Heart left ventricle (tissue), 16 donors: ENCODE data around the gene RAB33B. TPM values are rescaled to one million over a fixed set of nuclear protein-coding genes. Genes with fewer than 3 reads are reported as not detected.

ENCODE experiments used
- ATAC-seq, 4 donors: fragments of 200-7000 bp; cut with Tn5 transposase; one replicate each; pipeline ENCODE4 v1.9.1; 2020 to 2022; ENCODE audit warnings: moderate library complexity in 4 of 4, mild to moderate bottlenecking in 3 of 4, moderate number of reproducible peaks in 1 of 4
- DNase-seq, 5 donors: peaks; one replicate each; pipeline ENCODE4 v3.0.0-alpha.2; 2020
- H3K27ac ChIP-seq, 12 donors: fragments of 200-600 bp; sonication (generic) in 4 of 12; one replicate each; pipeline versions ENCODE4 v1.5.0 to v1.8.0; 2016 to 2022; ENCODE audit warnings: mild to moderate bottlenecking in 2 of 12
- H3K27me3 ChIP-seq, 9 donors: fragments of 200-600 bp; sonication (generic) in 2 of 9; one replicate each; pipeline versions ENCODE4 v1.5.1 to v1.8.0; 2016 to 2022; ENCODE audit warnings: mild to moderate bottlenecking in 3 of 9
- H3K36me3 ChIP-seq, 9 donors: fragments of 200-600 bp; sonication (generic) in 2 of 9; one replicate each; pipeline versions ENCODE4 v1.5.0 to v1.8.0; 2018 to 2022; ENCODE audit warnings: mild to moderate bottlenecking in 2 of 9
- H3K4me1 ChIP-seq, 12 donors: fragments of 200-600 bp; sonication (generic) in 4 of 12; one replicate each; pipeline versions ENCODE4 v1.5.0 to v1.8.0; 2016 to 2022; ENCODE audit warnings: mild to moderate bottlenecking in 3 of 12
- H3K4me3 ChIP-seq, 12 donors: fragments of 200-600 bp; sonication (generic) in 4 of 12; one replicate each; pipeline versions ENCODE4 v1.5.0 to v1.8.0; 2017 to 2022; ENCODE audit warnings: mild to moderate bottlenecking in 9 of 12, moderate library complexity in 4 of 12
- H3K9me3 ChIP-seq, 12 donors: fragments of 200-600 bp; sonication (generic) in 4 of 12; one replicate each; pipeline versions ENCODE4 v1.5.0 to v1.8.0; 2016 to 2022; ENCODE audit warnings: mild to moderate bottlenecking in 1 of 12
- CTCF ChIP-seq, 12 donors: fragments of 200-600 bp; sonication (generic) in 4 of 12; IDR thresholded peaks; one replicate each; pipeline versions ENCODE4 v1.5.0 to v1.8.0; 2018 to 2022; ENCODE audit warnings: antibody characterized with exemption in 12 of 12, mild to moderate bottlenecking in 5 of 12
- POLR2A ChIP-seq, 2 donors: fragments of 450-650 bp; IDR thresholded peaks; one replicate each; pipeline ENCODE4 v1.6.1; 2017; ENCODE audit warnings: antibody characterized with exemption in 2 of 2, mild to moderate bottlenecking in 2 of 2, moderate library complexity in 2 of 2
- WGBS, 4 donors: extraction: QIAGEN DNeasy Blood & Tissue Kit in 2 of 4; methylation state at CpG; one replicate each; pipeline versions ENCODE4 v1.1.5 to v1.1.7; 2013 to 2018; 5-methylcytosine and 5-hydroxymethylcytosine counted together
- intact Hi-C, 10 donors: fragments of 100-400 bp; cut with DNase I; formaldehyde crosslinking; loops; one replicate each; pipeline versions ENCODE4 v1.11.1 to v1.14.2; 2022
- polyA plus RNA-seq, 2 donors: library from polyadenylated mRNA; stranded (reverse); fragments of 200-250 nt; gene quantifications; one replicate each; pipeline ENCODE4 v1.2.3, GENCODE V29; 2013
- total RNA-seq, 9 donors: library from RNA; depleted of rRNA in 2 of 9; stranded (reverse); fragments of >200 nt in 2 of 9; fragmentation: NEBNext Ultra II Directional in 3 of 9; extraction: Animal tissue kit (Norgen Biotek cat#: 25700) in 3 of 9; gene quantifications; one replicate each; pipeline versions ENCODE4 v1.1.0 to v1.2.4, GENCODE V29; 2016 to 2023
- donor health status: ischemic (EF 13 %, LVEDD 7.1; RV severe dilation, severe dysfunction).
- donor health status: healthy with polysubstance abuse.
- donor health status: DM: no; HTN: yes; CAD: no.
- donor health status: DM: no; HTN: no; CAD: no.
- donor health status: ischemic (EF 25% LVEDD 6.9; RV normal size, moderate dysfunction).
- donor health status: ischemic (EF 25% LVEDD 5.7; RV mildly dilated, moderate dysfunction).
- donor health status: healthy.
- donor health status: DM: yes; HTN: yes; CAD: no.
- donor health status: ischemic (EF 35%, LVEDD 5.7; RV mildly dilated, moderate dysfunction).
- donor health status: nonischemic (EF 11% LVEDD 7.7; RV severe dilation, severe dysfunction).
- donor health status: DM: yes; HTN: yes; CAD: no.
- donor health status: PGD.
- donor health status: ischemic (EF 29% LVEDD 5.4; RV normal size, mild dysfunction).
- donor health status: nonischemic (EF 23%, LVEDD 6.1; RV moderate dilation, normal function).

The RAB33B gene
- total and polyA plus RNA-seq, 11 donors = 2.3 to 9.4 (median 6.6) TPM

DNA sequence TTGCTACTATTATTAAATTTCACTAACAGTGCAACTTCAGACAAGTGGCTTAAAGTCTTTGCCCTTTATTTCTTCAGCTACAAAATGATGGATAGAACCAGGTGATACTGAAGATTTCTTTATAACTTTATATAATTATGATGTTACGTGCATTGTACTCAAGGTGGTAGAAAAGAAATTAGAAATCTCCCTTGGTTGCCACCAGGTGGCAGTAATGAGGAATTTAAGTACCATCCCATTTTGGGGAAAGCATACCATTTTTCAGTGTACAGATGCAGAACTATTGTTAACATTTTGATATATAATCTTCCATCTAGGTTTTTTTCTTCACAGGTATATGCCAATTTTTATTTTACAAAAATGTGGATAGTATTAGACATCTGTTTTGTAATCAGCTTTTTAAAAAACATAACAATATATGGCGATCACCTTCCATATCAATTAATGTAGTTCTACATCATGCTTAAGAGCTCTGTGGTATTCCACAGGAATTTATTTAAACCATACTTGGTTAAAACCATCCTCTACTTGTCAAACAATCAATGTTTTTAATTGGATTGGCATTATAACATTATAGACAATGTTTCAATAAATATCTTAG lies 37.7 kb upstream of the RAB33B start:
- H3K36me3 ChIP-seq = no peaks in the 10 kb centered on the region
- TF ChIP-seq CTCF (IDR thresholded peaks at IDR 0.05) (peak; percentile 60 to 84 (median 72)), POLR2A (IDR thresholded peaks at IDR 0.05) (no peak)
- H3K27ac ChIP-seq = no peak overlapping the region
- ATAC-seq (peak in 1 of 4 donors; percentile 36), DNase-seq (no peak)
- H3K4me1 ChIP-seq = peaks cover 0 to 18% (median 5%) of the 10 kb centered on the region in 12 donors
- H3K27me3 ChIP-seq = no peaks in the 10 kb centered on the region
- intact Hi-C loops = loop anchor here in 8 of 10 donors (2.0 to 10.0 kb wide), 8 partner anchors 36 to 229 kb away; partner anchors contain the start of gene RAB33B (in 1 of the 8)
- 74 to 81% (median 79%) methylated on average over 2 of the region's 2 CpGs for WGBS, 4 donors
- H3K4me3 ChIP-seq = no peak overlapping the region
- peaks cover 0 to 19% (median 5%) of the 10 kb centered on the region in 12 donors for H3K9me3 ChIP-seq

DNA sequence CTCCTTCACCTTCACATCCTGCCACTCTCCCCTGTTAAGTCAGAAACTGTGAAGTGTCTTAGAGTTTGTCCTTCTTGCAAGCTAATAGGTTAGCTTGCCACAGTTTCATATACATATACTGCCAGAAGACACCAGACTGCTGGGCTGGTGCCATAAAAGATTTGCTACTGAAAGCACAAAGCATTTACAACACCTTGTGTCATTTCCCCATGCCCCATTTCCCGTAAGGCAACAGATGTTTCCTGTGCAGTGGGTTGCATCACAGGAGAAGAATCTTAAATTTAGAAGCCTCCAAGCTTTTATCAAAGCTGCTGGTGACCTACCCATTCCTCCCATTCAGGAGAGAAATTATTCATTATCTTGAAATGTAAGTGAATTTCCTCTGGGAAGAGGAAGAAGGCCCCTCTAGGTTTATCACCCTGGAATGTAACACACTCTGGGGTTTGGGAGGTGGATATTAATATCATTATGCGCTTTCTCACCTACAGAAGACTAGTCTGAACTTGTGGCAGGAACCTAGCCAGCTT lies 34.5 kb upstream of the RAB33B start:
- Histone ChIP-seq H3K4me1 (peaks cover 0 to 18% (median 5%) of the 10 kb centered on the region in 12 donors), H3K36me3 (no peaks in the 10 kb centered on the region), H3K27ac (peak overlapping the region in 11 of 12 donors; percentile 8 to 71 (median 45)), H3K4me3 (no peak overlapping the region), H3K27me3 (no peaks in the 10 kb centered on the region), H3K9me3 (peaks cover 0 to 25% (median 4%) of the 10 kb centered on the region in 12 donors)
- ATAC-seq (peak; percentile 47 to 93 (median 89)), DNase-seq (peak in 4 of 5 donors; percentile 56 to 69 (median 68))
- intact Hi-C loops = loop anchor here in 7 of 10 donors (1.0 to 10.0 kb wide), 8 partner anchors 33 to 225 kb away; partner anchors contain the start of gene RAB33B (in 1 of the 7)
- WGBS, 4 donors = 40 to 56% (median 54%) methylated on average over 2 of the region's 2 CpGs
- TF ChIP-seq POLR2A (IDR thresholded peaks at IDR 0.05) = no peak
- TF ChIP-seq CTCF (IDR thresholded peaks at IDR 0.05) = no peak

- Histone ChIP-seq H3K4me3 (no peak overlapping the region), H3K27me3 (no peaks in the 10 kb centered on the region), H3K4me1 (peaks cover 0 to 18% (median 5%) of the 10 kb centered on the region in 12 donors), H3K36me3 (no peaks in the 10 kb centered on the region), H3K9me3 (peaks cover 0 to 29% (median 2%) of the 10 kb centered on the region in 12 donors), H3K27ac (peak overlapping the region in 1 of 12 donors; percentile 35)
- DNase-seq (no peak), ATAC-seq (no peak)
- WGBS, 4 donors = 95 to 100% (median 97%) methylated on average over 1 of the region's 1 CpG
- intact Hi-C loops = no loop called here
- TF ChIP-seq CTCF (IDR thresholded peaks at IDR 0.05) (no peak), POLR2A (IDR thresholded peaks at IDR 0.05) (no peak)
Measured at GRCh38 chr4:139420652-139421051, 33.3 kb upstream of the RAB33B start.

GRCh38 chr4:139436122-139436521 lies 17.8 kb upstream of the RAB33B start:
- peaks cover 0 to 47% (median 10%) of the 10 kb centered on the region in 12 donors for H3K9me3 ChIP-seq
- 94 to 98% (median 97%) methylated on average over 23 of the region's 23 CpGs for WGBS, 4 donors
- intact Hi-C loops = no loop called here
- H3K27ac ChIP-seq = peak overlapping the region in 1 of 12 donors; percentile 17
- no peaks in the 10 kb centered on the region for H3K27me3 ChIP-seq
- no peaks in the 10 kb centered on the region for H3K4me1 ChIP-seq
- ATAC-seq (no peak), DNase-seq (no peak)
- H3K4me3 ChIP-seq = no peak overlapping the region
- H3K36me3 ChIP-seq = peaks cover 0 to 22% (median 0%) of the 10 kb centered on the region in 9 donors
- TF ChIP-seq POLR2A (IDR thresholded peaks at IDR 0.05) (no peak), CTCF (IDR thresholded peaks at IDR 0.05) (no peak)
